Measurements from ENCODE around the gene GPR162. TPM values are rescaled to one million over a fixed set of nuclear protein-coding genes. Genes with fewer than 3 reads are reported as not detected.
A peak's percentile ranks its signal among the peaks of the same experiment; 100 is the strongest.
"Not testable (repeated sequence)": the region's sequence is repeated elsewhere in the genome, so short reads cannot be mapped to it uniquely, and the experiment has no call there.

The GPR162 gene
- total and polyA plus RNA-seq, 7 donors = 1.2 to 16.1 (median 7.3) TPM

DNA sequence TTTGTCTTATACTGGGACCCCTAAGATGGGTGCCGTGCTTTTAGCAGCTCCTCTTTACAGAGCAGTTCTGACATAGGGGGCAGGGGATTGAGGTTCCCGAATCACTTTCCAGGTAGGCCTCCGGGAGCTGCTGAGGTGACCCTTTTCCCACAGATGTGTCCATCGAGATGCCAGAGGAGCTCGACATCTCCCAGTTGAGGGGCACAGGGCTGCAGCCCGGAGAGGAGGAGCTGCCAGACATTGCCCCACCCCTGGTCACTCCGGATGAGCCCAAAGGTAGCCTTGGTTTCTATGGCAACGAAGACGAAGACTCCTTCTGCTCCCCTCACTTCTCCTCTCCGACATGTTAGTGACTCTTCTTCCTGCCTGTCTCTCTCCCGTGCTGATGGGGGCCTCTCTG lies 41.4 kb downstream of the GPR162 start:
- no peak for DNase-seq
- Histone ChIP-seq H3K27ac (no peak overlapping the region), H3K9me3 (no peaks in the 10 kb centered on the region), H3K4me3 (no peak overlapping the region), H3K27me3 (no peaks in the 10 kb centered on the region), H3K4me1 (peaks cover 0 to 10% (median 6%) of the 10 kb centered on the region in 4 donors), H3K36me3 (peaks cover 26 to 82% (median 61%) of the 10 kb centered on the region in 4 donors)
- TF ChIP-seq CTCF (IDR thresholded peaks at IDR 0.05) (no peak), POLR2A (IDR thresholded peaks at IDR 0.05) (no peak), POLR2AphosphoS5 (IDR thresholded peaks at IDR 0.05) (no peak), EP300 (IDR thresholded peaks at IDR 0.05) (no peak)
- intact Hi-C loops (cut with DNase I) = loop anchor here (10.0 kb wide), 1 partner anchor 252 kb away; no protein-coding TSS in a partner anchor
- WGBS, 2 donors = 93 to 94% methylated on average over 11 of the region's 11 CpGs

- Histone ChIP-seq H3K4me3 (no peak overlapping the region), H3K4me1 (peaks cover 0 to 17% (median 12%) of the 10 kb centered on the region in 4 donors), H3K27ac (no peak overlapping the region), H3K36me3 (peaks cover 19 to 75% (median 55%) of the 10 kb centered on the region in 4 donors), H3K27me3 (no peaks in the 10 kb centered on the region), H3K9me3 (no peaks in the 10 kb centered on the region)
- no peak for DNase-seq
- 98% methylated on average over 16 of the region's 16 CpGs for WGBS, 2 donors
- intact Hi-C loops (cut with DNase I) = loop anchor here (10.0 kb wide), 1 partner anchor 251 kb away; no protein-coding TSS in a partner anchor
- TF ChIP-seq CTCF (IDR thresholded peaks at IDR 0.05) (no peak), POLR2A (IDR thresholded peaks at IDR 0.05) (no peak), POLR2AphosphoS5 (IDR thresholded peaks at IDR 0.05) (no peak), EP300 (IDR thresholded peaks at IDR 0.05) (no peak)
Measured at GRCh38 chr12:6863586-6864321, 42.1 kb downstream of the GPR162 start.

GRCh38 chr12:6865307-6865706 lies 43.7 kb downstream of the GPR162 start:
- intact Hi-C loops (cut with DNase I) = loop anchor here (10.0 kb wide), 1 partner anchor 249 kb away; no protein-coding TSS in a partner anchor
- H3K27ac ChIP-seq, DNase-seq, H3K4me3 ChIP-seq, H3K9me3 ChIP-seq, H3K27me3 ChIP-seq: not testable (repeated sequence)
- Histone ChIP-seq H3K4me1 (peaks cover 0 to 29% (median 26%) of the 10 kb centered on the region in 4 donors), H3K36me3 (peaks cover 24 to 74% (median 49%) of the 10 kb centered on the region in 4 donors)
- WGBS, 2 donors = 95% methylated on average over 5 of the region's 5 CpGs

DNA sequence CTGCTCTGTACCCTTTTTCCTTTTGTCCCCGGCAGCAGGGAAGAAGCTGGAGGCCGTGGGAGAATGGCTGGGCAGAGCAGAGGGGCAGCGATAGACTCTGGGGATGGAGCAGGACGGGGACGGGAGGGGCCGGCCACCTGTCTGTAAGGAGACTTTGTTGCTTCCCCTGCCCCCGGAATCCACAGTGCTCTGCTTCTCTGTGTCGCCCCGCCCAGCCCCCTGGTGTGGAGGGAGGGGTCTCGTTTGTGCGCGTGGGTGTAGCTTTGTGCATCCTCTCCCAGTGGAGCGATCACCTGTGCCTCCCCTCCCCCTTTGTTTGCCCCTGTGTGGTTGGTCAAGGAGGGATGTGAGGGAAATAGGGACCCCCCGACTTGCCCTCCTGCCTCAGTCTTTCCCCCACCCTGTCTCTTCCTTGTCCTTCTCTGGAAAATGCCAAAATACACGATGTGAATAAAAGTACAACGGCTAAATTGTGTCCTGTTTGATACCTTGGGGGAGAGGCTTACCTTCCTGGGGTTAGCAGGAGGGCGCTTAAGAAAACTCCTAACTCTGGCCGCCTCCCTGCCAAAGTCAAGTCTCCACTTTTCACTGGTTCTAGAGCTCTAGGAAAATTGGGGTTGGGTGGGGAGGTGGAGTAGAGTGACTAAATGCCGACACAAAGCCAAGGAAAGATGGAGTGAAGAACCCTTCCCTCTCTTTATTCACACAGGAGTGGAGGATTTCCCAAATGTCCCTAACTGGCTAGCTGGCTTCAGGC lies 44.7 kb downstream of the GPR162 start:
- Histone ChIP-seq H3K9me3 (no peaks in the 10 kb centered on the region), H3K36me3 (peaks cover 14 to 74% (median 49%) of the 10 kb centered on the region in 4 donors), H3K4me1 (peaks cover 0 to 35% (median 33%) of the 10 kb centered on the region in 4 donors), H3K4me3 (peak overlapping the region in 3 of 4 donors; percentile 94 to 100 (median 99)), H3K27ac (peak overlapping the region; percentile 95 to 100 (median 98)), H3K27me3 (no peaks in the 10 kb centered on the region)
- DNase-seq = no peak
- intact Hi-C loops (cut with DNase I) = loop anchor here (10.0 kb wide), 1 partner anchor 248 kb away; no protein-coding TSS in a partner anchor
- 79 to 85% methylated on average over 19 of the region's 19 CpGs for WGBS, 2 donors
- TF ChIP-seq CTCF (IDR thresholded peaks at IDR 0.05) (no peak), POLR2A (IDR thresholded peaks at IDR 0.05) (no peak), POLR2AphosphoS5 (IDR thresholded peaks at IDR 0.05) (no peak), EP300 (IDR thresholded peaks at IDR 0.05) (no peak)

DNA sequence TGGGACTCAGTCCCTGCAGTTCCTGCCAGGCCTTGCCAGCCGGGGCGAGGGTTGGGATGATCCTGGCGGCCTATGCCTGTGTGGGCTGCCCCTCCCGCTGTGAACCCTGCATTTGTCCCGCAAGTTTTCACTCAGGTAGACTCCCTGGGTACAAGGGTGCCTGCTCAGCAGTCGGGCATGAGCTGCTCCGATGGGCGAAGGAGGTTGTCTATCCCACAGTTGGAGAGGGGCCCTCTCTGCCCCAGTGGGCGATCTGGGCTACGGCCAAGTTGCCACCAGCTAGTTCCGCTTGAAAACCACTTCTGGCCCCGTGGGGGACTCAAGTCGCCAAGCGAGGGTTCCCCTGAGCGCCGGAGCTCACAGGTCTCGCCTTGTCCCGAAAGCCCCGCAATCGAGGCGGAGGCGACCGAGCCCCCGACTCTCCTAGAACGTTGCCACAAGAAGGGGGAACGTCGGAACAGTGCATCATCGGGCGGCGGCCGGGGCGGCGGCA lies 45.3 kb downstream of the GPR162 start:
- Histone ChIP-seq H3K36me3 (peaks cover 13 to 69% (median 44%) of the 10 kb centered on the region in 4 donors), H3K27me3 (no peaks in the 10 kb centered on the region), H3K4me1 (peaks cover 0 to 41% (median 39%) of the 10 kb centered on the region in 4 donors), H3K27ac (peak overlapping the region; percentile 95 to 100 (median 98)), H3K9me3 (no peaks in the 10 kb centered on the region), H3K4me3 (peak overlapping the region; percentile 72 to 100 (median 96))
- no peak for DNase-seq
- intact Hi-C loops (cut with DNase I) = loop anchor here (10.0 kb wide), 1 partner anchor 248 kb away; no protein-coding TSS in a partner anchor
- TF ChIP-seq POLR2AphosphoS5 (IDR thresholded peaks at IDR 0.05) = no peak
- WGBS, 2 donors = 2 to 4% methylated on average over 33 of the region's 33 CpGs

Measured in sigmoid colon (tissue), 7 donors.